Tongue (tissue), 2 donors: ENCODE data around the gene ARMH2. TPM values are rescaled to one million over a fixed set of nuclear protein-coding genes. Genes with fewer than 3 reads are reported as not detected.
"Not testable (repeated sequence)": the region's sequence is repeated elsewhere in the genome, so short reads cannot be mapped to it uniquely, and the experiment has no call there.

ENCODE experiments used
- DNase-seq: peaks from one replicate; pipeline ENCODE4 v3.0.0-alpha.2; 2015
- total RNA-seq: library from RNA; depleted of rRNA; stranded (reverse); fragments of >200 nt; gene quantifications from one replicate; pipeline ENCODE4 v1.2.3, GENCODE V29; 2014

Gene ARMH2
- total RNA-seq, 1 donor from 2014 or later: not detected

DNA sequence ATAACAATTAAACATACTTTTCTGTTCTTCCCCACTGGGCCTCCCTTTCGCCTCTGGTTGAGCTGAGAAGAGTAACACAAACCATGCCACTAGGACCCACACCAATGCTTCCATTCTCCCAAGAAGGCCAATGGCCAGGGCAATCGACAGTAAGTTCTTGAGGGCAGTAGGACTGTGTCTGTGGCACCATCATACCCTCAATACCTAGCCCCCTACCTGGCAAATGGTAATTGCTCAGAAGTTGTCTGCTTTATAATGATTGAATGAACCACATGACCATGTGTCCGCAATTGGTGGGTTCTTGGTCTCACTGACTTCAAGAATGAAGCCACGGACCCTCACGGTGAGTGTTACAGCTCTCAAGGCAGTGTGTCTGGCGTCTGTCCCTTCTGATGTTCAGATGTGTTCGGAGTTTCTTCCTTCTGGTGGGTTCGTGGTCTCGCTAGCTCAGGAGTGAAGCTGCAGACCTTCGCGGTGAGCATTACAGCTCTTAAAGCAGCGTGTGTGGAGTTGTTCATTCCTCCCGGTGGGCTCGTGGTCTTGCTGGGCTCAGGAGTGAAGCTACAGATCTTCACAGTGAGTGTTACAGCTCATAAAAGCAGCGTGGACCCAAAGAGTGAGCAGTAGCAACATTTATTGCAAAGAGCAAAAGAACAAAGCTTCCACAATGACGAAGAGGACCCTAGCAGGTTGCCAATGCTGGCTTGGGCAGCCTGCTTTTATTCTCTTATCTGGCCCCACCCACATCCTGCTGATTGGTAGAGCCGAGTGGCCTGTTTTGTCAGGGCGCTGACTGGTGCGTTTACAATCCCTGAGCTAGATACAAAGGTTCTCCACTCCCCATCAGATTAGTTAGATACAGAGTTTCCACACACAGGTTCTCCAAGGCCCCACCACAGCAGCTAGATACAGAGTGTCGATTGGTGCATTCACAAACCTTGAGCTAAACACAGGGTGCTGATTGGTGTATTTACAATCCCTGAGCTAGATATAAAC is 33.6 kb downstream of the ARMH2 start:
- not testable (repeated sequence) for DNase-seq

DNA sequence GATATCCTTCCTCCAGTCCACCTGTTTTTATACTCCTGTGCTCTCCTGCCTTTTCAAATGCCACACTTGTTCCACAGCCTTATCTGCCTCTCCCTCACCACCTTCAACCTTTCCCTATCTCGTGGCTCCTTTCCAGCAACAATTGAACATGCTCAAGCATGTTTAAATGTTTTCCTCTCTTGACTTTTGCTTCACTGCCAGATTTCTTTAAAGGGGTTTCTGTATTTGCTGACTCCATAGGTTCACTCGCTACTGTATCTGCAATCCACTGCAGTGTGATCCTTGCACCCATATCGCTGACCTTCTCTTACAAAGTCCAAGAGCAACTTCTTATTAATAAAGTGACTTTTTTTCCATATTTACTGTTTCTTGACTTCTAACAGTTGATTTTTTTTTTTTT is 35.1 kb downstream of the ARMH2 start:
- no peak for DNase-seq

DNA sequence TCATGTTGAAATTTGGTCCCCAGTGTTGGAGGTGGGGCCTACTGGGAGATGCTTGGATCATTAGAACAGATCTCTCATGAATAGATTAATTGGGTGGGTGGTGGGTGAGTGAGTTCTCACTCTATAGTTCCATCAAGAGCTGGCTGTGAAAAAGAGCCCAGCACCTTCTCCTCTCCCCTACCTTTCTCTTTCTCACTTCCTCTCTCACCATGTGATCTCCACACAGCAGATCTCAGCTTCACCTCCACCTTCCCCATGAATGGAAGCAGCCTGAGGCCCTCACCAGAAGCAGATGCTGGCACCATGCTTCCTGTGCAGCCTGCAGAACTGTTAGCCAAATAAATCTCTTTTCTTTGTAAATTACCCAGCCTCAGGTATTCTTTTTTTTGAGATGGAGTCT is 36.9 kb downstream of the ARMH2 start:
- no peak for DNase-seq

DNA sequence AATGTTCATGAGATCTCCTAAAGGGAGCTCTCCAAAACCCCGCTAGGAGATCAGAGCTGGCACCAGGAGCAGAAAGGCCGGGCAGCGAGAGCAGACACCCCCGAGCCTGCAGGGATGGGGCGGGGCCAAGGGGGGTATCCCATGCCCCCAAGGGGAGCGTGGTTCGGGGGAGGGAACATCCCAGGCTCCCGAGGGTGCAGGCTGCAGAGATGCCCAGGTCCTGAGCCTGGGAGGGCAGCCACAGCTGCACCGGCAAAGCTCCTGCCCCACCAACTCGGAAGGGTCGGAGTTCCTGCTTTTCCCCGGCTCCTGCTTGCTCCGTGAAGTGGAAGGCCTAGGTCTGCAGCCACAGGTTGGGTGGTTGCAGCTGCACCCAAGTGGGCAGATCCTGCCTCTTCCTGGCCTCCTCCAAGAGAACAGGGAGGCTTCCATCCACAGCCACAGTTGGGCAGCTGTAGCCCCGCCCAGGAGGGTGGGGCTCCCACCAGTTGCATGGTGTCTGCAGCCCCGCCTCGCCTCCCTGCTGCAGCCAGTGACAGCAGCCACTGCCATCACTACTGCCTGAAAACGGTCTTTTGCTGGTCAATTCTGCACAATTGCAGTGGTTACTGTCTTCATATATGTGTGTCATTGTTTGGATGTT is 37.4 kb downstream of the ARMH2 start:
- DNase-seq: no peak

DNA sequence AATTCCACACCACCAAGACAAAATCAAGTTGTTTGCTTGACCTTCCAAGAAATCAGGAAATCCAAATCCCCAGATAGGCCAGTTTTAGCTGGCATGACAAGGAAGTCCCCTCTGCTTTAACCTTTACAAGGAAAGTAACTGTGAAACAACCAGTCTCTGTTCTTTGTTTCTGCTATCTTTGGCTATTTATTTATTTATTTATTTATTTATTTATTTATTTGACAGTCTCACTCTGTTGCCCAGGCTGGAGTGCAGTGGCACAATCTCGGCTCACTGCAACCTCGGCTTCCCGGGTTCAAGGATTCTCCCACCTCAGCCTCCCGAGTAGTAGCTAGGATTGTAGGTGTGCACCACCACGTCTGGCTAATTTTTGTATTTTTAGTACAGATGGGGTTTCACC is 38.5 kb downstream of the ARMH2 start:
- DNase-seq: no peak

DNA sequence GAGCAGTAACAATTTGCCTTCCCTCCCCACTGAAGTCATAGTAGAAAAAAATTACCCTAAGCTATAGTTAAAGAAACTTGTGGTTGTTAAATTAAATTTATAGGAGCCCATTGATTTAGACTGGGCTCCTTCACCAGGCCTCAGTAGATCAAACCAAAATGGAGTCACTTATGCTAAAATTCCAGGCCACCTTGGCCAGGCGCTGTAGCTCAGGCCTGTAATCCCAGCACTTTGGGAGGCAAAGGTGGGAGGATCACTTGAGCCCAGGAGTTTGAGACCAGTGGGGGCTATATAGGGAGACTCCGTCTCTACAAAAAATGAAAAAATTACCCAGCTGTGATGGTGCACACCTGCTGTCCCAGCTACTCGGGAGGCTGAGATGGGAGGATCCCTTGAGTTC is 39.0 kb downstream of the ARMH2 start:
- no peak for DNase-seq

DNA sequence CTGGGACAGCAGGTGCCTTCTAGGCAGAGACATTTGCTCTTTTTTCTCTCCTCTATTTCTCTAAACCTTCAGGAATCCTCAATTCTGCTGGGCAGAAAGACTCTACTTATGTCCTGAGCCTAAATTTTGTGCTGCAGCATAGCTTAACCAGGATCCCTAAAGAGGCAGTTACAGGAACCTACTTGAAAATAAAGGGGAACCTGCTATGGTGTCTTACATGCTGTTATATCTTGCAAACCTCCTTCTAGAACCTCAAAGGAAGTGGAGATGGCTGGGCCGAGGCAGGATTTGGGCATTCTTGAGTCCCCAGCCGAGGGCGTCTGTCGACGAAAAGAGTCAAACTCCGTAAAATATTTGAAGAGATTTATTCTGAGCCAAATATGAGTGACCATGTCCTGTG is 41.1 kb downstream of the ARMH2 start:
- DNase-seq: no peak

DNA sequence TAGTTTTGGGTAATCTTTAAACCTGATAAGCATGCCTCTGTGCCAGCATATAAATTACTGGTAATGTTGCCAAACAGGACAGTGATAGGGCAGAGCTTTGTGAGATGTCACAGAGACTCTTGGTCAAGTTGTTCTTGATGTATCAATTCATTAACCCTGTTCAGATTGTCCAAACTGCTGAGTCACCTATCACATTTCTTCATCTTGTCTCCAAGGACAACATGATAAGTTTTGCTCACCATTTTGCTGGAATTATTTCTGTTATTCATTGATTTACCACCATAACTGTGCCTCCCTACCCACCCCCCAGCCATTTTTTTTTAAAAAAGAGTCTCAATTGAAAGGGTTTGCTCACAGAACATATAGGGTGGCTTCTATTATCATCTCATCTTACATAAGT is 43.4 kb downstream of the ARMH2 start:
- DNase-seq: no peak

DNA sequence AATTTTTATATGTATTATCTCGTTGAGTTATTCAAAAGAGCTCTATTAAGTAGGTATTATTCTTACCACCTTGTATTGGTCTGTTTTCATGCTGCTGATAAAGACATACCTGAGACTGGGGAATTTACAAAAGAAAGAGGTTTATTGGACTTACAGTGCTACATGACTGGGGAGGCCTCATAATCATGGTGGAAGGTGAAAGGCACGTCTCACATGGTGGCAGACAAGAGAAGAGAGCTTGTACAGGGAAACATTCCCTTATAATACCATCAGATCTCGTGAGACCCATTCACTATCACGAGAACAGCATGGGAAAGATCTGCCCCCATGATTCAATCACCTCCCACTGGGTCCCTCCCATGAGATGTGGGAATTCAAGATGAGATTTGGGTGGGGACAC is 44.3 kb downstream of the ARMH2 start:
- DNase-seq: not testable (repeated sequence)

DNA sequence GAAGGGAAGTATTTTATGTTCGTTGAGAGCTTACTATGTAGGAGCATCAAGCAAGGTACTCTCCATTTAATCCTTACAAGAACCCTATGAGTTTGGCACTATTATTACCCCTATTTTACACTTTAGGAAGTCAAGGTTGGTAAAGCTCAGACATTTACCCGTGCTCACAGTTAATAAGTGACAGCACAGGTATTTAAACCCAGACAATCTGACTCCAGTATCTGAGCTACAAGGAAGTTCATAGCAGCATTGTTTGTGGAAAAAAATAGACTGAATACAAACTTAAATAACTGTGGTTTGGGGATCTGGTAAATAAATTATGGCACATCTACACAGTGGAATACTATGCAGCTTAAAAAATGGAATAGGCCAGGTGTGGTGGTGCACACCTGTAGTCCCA is 45.2 kb downstream of the ARMH2 start:
- no peak for DNase-seq

DNA sequence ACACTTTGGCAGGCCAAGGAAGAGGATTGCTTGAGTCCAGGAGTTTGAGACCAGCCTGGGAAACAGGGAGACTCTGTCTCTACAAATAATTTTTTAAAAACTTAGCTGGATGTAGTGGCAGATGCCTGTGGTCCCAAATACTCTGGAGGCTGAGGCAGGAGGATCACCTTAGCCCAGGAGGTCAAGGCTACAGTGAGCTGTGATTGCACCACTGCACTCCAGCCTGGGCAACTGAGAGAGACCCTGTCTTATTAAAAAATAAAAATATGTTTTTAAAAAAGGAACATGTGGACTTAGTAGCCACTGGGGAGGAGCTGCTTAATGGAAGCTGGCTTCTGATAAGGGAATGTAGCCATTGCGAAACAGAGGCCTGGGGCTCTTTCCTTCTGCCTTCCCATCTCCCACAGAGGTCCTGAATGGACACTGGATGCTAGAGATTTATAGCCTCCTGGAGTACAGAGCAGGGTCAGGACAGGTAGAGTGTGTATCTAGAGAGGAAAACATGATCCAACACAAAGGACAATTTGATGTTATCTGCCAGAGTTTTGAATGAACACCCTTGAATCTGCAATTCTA is 45.7 kb downstream of the ARMH2 start:
- no peak for DNase-seq

DNA sequence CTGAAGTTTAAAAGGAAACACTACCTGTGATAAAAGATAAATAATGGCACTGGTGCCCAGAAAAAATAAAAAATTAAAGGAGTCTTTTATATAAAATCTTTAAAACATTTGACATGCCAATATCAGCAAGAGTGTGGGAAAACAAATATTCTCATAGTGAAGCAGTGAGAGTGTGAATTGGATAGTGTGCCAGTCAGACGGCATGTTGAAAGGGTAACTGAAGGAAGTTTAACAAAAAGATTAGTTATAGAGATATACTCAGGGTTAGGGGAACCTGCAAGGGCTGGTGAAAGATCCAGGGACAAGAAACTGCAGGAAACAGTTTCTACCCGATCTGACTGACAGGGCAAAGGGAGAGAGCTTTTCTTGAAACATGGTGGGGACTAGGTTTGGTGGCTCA is 46.2 kb downstream of the ARMH2 start:
- DNase-seq: no peak

DNA sequence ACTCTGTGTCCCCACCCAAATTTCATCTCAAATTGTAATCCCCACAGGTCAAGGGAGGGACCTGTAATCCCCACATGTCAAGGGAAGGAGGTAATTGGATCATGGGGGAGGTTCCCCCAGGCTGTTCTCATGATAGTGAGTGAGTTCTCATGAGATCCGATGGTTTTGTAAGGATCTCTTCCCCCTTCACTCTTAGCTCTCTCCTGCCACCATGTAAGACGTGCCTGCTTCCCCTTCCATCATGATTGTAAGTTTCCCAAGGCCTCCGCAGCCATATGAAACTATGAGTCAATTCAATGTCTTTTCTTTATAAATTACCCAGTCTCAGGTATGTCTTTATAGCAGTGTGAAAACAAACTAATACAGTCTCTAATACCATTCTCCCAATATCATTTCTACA is 47.8 kb downstream of the ARMH2 start:
- DNase-seq: not testable (repeated sequence)

DNA sequence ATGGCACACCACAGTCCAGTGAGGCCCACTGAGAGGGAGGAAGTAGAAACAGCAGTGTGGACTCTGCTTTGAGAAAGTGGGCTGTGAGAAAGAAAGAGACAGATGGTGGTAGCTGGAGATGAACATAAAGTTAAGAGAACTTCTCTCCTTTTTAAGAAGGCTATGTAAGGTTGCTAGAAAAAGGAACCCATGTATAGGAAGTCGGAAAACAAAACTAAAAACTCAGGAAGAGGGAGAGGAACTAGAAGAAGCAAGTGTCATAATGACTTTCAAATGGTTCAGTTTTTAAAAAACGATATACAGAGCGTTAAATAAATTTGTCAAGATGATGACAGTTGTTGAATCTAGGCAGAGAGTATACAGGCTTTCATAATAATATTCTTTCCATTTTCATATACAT is 49.4 kb downstream of the ARMH2 start:
- no peak for DNase-seq

Other genes starting within 250 kb of the ARMH2 start
- not detected for gene KIAA0319, start 152.7 kb downstream of the ARMH2 start, total RNA-seq
- gene TDP2, start 132.0 kb downstream of the ARMH2 start, total RNA-seq: 29.1 TPM
- 5.7 TPM for gene ACOT13, start 131.8 kb downstream of the ARMH2 start, total RNA-seq
- gene C6orf62, start 79.8 kb downstream of the ARMH2 start, total RNA-seq: 85.2 TPM
- gene GMNN, start 24.0 kb downstream of the ARMH2 start, total RNA-seq: 19.2 TPM
- gene RIPOR2, start 137.0 kb upstream of the ARMH2 start, total RNA-seq: 21.3 TPM